GM12878 (cell line): ENCODE data around the gene PDE11A. TPM values are rescaled to one million over a fixed set of nuclear protein-coding genes. Genes with fewer than 3 reads are reported as not detected.

Experiments used
- ATAC-seq: fragments of 200-7000 bp; cut with Tn5 transposase; 3 replicates; pipeline ENCODE4 v1.9.1; 2020; ENCODE audit warnings: mild to moderate bottlenecking, moderate library complexity
- BruUV-seq: library from RNA; stranded (reverse); fragments of 400-500 nt; replicated peaks from 2 replicates; lab custom pipeline; 2021; lab: Mats Ljungman, UMichigan
- CTCF ChIA-PET: fragments of 300-600 bp; sonication (Branson Sonifier 250); formaldehyde crosslinking; extraction: SDS; loops from one replicate; lab custom pipeline; 2021; ENCODE audit warnings: inconsistent platforms; lab: Yijun Ruan, JAX
- POLR2A ChIA-PET: fragments of 350-600 bp; formaldehyde crosslinking; extraction: SDS; loops from one replicate; lab custom pipeline; 2021; ENCODE audit warnings: inconsistent platforms; lab: Charles Lee
- RAD21 ChIA-PET: fragments of 300-600 bp; sonication (Branson Sonifier 250); formaldehyde crosslinking; loops from one replicate; lab custom pipeline; 2023; ENCODE audit warnings: antibody characterized with exemption; ENCODE audit not compliant: unreplicated experiment; lab: Charles Lee
- SMC1A ChIA-PET: fragments of 300-600 bp; sonication (Branson Sonifier 250); formaldehyde crosslinking; loops from one replicate; lab custom pipeline; 2023; ENCODE audit not compliant: unreplicated experiment, uncharacterized antibody; lab: Charles Lee
- DNase-seq: peaks from one replicate; pipeline ENCODE4 v3.0.0-alpha.2; 2011; ENCODE audit warnings: low read depth, low spot score
- FAIRE-seq: peaks from 3 replicates; lab custom pipeline; 2011; peaks lifted over from hg19 to GRCh38; lab: Jason Lieb, UNC
- H2AFZ ChIP-seq: 2 replicates; pipeline ENCODE4 v1.6.0; 2011; ENCODE audit warnings: low read depth, low read length, control low read depth; ENCODE audit not compliant: control insufficient read depth
- H3K27ac ChIP-seq: 2 replicates; pipeline ENCODE4 v1.5.1; 2011; ENCODE audit warnings: control low read depth; ENCODE audit not compliant: control insufficient read depth, insufficient read depth
- H3K27me3 ChIP-seq, 2 experiments: replicated peaks in 1 of 2; 2 replicates each; pipeline versions ENCODE4 v1.6.0 to v1.6.1; 2011; ENCODE audit warnings: low read length in 1 of 2; ENCODE audit not compliant: control insufficient read depth in 2 of 2, insufficient read depth in 2 of 2
- H3K36me3 ChIP-seq, 2 experiments: 2 replicates each; pipeline ENCODE4 v1.5.1; 2011; ENCODE audit warnings: low read length in 1 of 2; ENCODE audit not compliant: control insufficient read depth in 2 of 2, insufficient read depth in 2 of 2
- H3K4me1 ChIP-seq: 2 replicates; pipeline ENCODE4 v1.6.1; 2011; ENCODE audit warnings: mild to moderate bottlenecking, low read length, moderate library complexity, mixed read lengths; ENCODE audit not compliant: control insufficient read depth, insufficient read depth
- H3K4me2 ChIP-seq: 2 replicates; pipeline ENCODE4 v1.6.0; 2011; ENCODE audit warnings: control low read depth; ENCODE audit not compliant: control insufficient read depth, insufficient read depth
- H3K4me3 ChIP-seq: fragments of 200-600 bp; sonication (generic); 2 replicates; pipeline ENCODE4 v1.5.1; 2016
- H3K79me2 ChIP-seq: 2 replicates; pipeline ENCODE4 v1.6.0; 2011; ENCODE audit warnings: low read length; ENCODE audit not compliant: control insufficient read depth, insufficient read depth
- H3K9ac ChIP-seq: 2 replicates; pipeline ENCODE4 v1.8.0; 2011; ENCODE audit warnings: low read length, control low read depth, mixed read lengths; ENCODE audit not compliant: control insufficient read depth, insufficient read depth
- H3K9me3 ChIP-seq: replicated peaks from 3 replicates; pipeline ENCODE4 v1.5.1; 2011; ENCODE audit warnings: mild to moderate bottlenecking, low read length; ENCODE audit not compliant: control insufficient read depth, insufficient read depth
- H4K20me1 ChIP-seq: 2 replicates; pipeline ENCODE4 v1.6.0; 2011; ENCODE audit not compliant: control insufficient read depth, insufficient read depth
- CBX5 ChIP-seq: sonication (generic); IDR thresholded peaks from 2 replicates; pipeline ENCODE4 v1.6.1; 2016; ENCODE audit warnings: low read depth, moderate library complexity, mild to moderate bottlenecking, inconsistent platforms
- CHD4 ChIP-seq: fragments of 200-600 bp; sonication (generic); IDR thresholded peaks from 2 replicates; pipeline ENCODE4 v1.6.1; 2016; ENCODE audit warnings: mild to moderate bottlenecking
- NRF1 ChIP-seq: conservative IDR thresholded peaks from 2 replicates; pipeline ENCODE4 v1.6.1; 2011; ENCODE audit warnings: mild to moderate bottlenecking, low read depth, low read length, improper control_type of control experiment
- SP1 ChIP-seq: IDR thresholded peaks from one replicate; pipeline ENCODE4 v1.6.1; 2011; ENCODE audit warnings: low read depth, low read length
- WGBS: methylation state at CpG from one replicate; pipeline ENCODE4 v1.1.6; 2016; ENCODE audit warnings: low lambda C conversion rate; ENCODE audit not compliant: insufficient replicate concordance, insufficient coverage; ENCODE audit errors: missing lambda C conversion rate; 5-methylcytosine and 5-hydroxymethylcytosine counted together
- in situ Hi-C: fragments of 300-500 bp; cut with MboI; formaldehyde crosslinking; loops from 9 replicates; pipeline ENCODE4 v1.14.3; 2018; ENCODE audit warnings: mixed read lengths
- intact Hi-C: fragments of 100-400 bp; cut with micrococcal nuclease; formaldehyde crosslinking; loops from one replicate; pipeline ENCODE4 v1.14.2; 2022; ENCODE audit not compliant: unreplicated experiment
- polyA plus RNA-seq, 11 experiments: library from polyadenylated mRNA; depleted of rRNA in 4 of 11; unstranded in 6 of 11; stranded (reverse) in 5 of 11; fragments of >200 nt; fragmentation: Nextera tagmentation in 4 of 11; fragmentation: Illumina TruSeq in 1 of 11; extraction: Ambion mirVana in 4 of 11; extraction: Trizol in 1 of 11; gene quantifications; 1 replicate in 1 of 11; 2 replicates in 10 of 11; pipeline versions ENCODE4 v1.2.1 to v1.2.3, GENCODE V29; 2011 to 2016; ENCODE audit warnings: inconsistent platforms in 2 of 11, missing spikeins in 2 of 11, low read depth in 1 of 11
- total RNA-seq, 4 experiments: library from RNA; depleted of rRNA in 3 of 4; stranded (reverse); fragments of >200 nt in 3 of 4; fragmentation: Illumina TruSeq in 1 of 4; extraction: Trizol in 1 of 4; gene quantifications; 2 replicates each; pipeline versions ENCODE4 v1.2.1 to v1.2.3, GENCODE V29; 2013 to 2021
- TF ChIP-seq, protein P1 (sequence below): IDR thresholded peaks from 2 replicates; pipeline ENCODE4 v1.6.1; 2012; ENCODE audit warnings: improper control_type of control experiment, low read depth, low read length; ENCODE audit not compliant: insufficient replicate concordance
- TF ChIP-seq, protein P2 (sequence below): IDR thresholded peaks from 2 replicates; pipeline ENCODE4 v1.6.1; 2011; ENCODE audit warnings: borderline replicate concordance, low read depth, mild to moderate bottlenecking, moderate library complexity, mixed read lengths, low read length; ENCODE audit not compliant: insufficient read depth; ENCODE audit errors: extremely low read length

PDE11A gene
- total and polyA plus RNA-seq, 10 of the 15 experiments (the other 5 are each of a cell fraction or from before 2014, with no cell fraction given) = 0.01 to 0.17 (median 0.06) TPM; not detected in 5

DNA sequence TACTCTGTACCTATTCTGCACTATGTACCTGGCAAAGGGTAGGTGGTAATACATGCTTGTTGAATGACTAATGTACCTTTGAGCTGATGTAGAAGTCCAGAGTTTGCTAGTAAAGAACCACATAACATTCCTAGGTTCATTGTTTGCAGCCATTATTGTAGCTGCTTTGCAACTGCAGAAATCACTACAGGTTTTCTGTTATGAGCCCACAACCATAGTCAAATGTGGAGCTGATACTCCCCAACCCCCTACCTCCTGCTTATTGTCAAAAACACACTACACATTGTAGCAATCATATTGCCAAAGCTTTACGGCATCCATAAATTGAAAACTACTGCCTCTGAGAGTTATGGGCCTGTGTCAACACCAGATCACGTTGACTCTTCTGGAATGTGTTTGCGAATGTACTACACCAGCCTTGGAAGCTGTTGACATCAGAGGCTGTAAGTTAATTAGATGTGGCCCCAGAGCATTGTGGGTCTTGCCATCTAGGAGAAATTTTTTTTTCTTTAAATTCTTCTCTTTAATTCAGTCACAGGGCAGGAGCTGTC lies 493.0 kb downstream of the PDE11A start:
- Histone ChIP-seq H3K4me3 (no peak overlapping the region), H3K9me3 (no peaks in the 10 kb centered on the region), H3K4me2 (no peak overlapping the region), H3K9ac (no peak overlapping the region), H3K27me3 (no peaks in the 10 kb centered on the region; a peak in 1 of 4 replicates), H3K27ac (no peak overlapping the region), H3K4me1 (no peaks in the 10 kb centered on the region), H2AFZ (no peak overlapping the region), H4K20me1 (no peaks in the 10 kb centered on the region), H3K36me3 (no peaks in the 10 kb centered on the region), H3K79me2 (no peaks in the 10 kb centered on the region)
- ChIA-PET CTCF (no interaction called here), POLR2A (no interaction called here), RAD21 (no interaction called here), SMC1A (interaction anchor here (0.6 to 0.8 kb wide), 2 partner anchors 15 to 161 kb away, joined by 3 to 4 read pairs; no protein-coding TSS in a partner anchor)
- FAIRE-seq (no peak), ATAC-seq (no peak), DNase-seq (no peak)
- WGBS = 90% methylated on average over 3 of the region's 3 CpGs
- BruUV-seq = no TSS peak
- intact Hi-C loops (no loop called here), in situ Hi-C loops (no loop called here)
- TF ChIP-seq, protein P1, sequence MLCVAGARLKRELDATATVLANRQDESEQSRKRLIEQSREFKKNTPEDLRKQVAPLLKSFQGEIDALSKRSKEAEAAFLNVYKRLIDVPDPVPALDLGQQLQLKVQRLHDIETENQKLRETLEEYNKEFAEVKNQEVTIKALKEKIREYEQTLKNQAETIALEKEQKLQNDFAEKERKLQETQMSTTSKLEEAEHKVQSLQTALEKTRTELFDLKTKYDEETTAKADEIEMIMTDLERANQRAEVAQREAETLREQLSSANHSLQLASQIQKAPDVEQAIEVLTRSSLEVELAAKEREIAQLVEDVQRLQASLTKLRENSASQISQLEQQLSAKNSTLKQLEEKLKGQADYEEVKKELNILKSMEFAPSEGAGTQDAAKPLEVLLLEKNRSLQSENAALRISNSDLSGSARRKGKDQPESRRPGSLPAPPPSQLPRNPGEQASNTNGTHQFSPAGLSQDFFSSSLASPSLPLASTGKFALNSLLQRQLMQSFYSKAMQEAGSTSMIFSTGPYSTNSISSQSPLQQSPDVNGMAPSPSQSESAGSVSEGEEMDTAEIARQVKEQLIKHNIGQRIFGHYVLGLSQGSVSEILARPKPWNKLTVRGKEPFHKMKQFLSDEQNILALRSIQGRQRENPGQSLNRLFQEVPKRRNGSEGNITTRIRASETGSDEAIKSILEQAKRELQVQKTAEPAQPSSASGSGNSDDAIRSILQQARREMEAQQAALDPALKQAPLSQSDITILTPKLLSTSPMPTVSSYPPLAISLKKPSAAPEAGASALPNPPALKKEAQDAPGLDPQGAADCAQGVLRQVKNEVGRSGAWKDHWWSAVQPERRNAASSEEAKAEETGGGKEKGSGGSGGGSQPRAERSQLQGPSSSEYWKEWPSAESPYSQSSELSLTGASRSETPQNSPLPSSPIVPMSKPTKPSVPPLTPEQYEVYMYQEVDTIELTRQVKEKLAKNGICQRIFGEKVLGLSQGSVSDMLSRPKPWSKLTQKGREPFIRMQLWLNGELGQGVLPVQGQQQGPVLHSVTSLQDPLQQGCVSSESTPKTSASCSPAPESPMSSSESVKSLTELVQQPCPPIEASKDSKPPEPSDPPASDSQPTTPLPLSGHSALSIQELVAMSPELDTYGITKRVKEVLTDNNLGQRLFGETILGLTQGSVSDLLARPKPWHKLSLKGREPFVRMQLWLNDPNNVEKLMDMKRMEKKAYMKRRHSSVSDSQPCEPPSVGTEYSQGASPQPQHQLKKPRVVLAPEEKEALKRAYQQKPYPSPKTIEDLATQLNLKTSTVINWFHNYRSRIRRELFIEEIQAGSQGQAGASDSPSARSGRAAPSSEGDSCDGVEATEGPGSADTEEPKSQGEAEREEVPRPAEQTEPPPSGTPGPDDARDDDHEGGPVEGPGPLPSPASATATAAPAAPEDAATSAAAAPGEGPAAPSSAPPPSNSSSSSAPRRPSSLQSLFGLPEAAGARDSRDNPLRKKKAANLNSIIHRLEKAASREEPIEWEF = no peak
- TF ChIP-seq SP1 (no peak), CBX5 (no peak), NRF1 (no peak), CHD4 (no peak)
- TF ChIP-seq, protein P2, sequence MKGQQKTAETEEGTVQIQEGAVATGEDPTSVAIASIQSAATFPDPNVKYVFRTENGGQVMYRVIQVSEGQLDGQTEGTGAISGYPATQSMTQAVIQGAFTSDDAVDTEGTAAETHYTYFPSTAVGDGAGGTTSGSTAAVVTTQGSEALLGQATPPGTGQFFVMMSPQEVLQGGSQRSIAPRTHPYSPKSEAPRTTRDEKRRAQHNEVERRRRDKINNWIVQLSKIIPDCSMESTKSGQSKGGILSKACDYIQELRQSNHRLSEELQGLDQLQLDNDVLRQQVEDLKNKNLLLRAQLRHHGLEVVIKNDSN = no peak
